H1 (cell line): Measurements from ENCODE around the gene ADAMTSL2.

Source experiments
- BRCA1 ChIP-seq: IDR thresholded peaks from 2 replicates; pipeline ENCODE4 v1.6.1; 2012; ENCODE audit warnings: low read depth, low read length, improper control_type of control experiment
- CBX8 ChIP-seq: fragments of 300-800, 300-1000 bp; sonication (generic); IDR thresholded peaks from 2 replicates; pipeline ENCODE4 v1.7.1; 2016; ENCODE audit warnings: low read depth, low read length, borderline replicate concordance
- CEBPB ChIP-seq: IDR thresholded peaks from 2 replicates; pipeline ENCODE4 v1.6.1; 2012; ENCODE audit warnings: low read depth, low read length
- CREB1 ChIP-seq: IDR thresholded peaks from 2 replicates; pipeline ENCODE4 v1.6.1; 2012; ENCODE audit warnings: inconsistent platforms
- EP300 ChIP-seq, 2 experiments: IDR thresholded peaks; 1 replicate in 1 of 2; 2 replicates in 1 of 2; pipeline ENCODE4 v1.6.1; 2011 to 2012; ENCODE audit warnings: low read depth in 2 of 2, low read length in 2 of 2, mild to moderate bottlenecking in 2 of 2, borderline replicate concordance in 1 of 2, inconsistent platforms in 1 of 2, moderate library complexity in 1 of 2
- JUN ChIP-seq: IDR thresholded peaks from 2 replicates; pipeline ENCODE4 v1.6.1; 2011; ENCODE audit warnings: low read depth, mild to moderate bottlenecking, improper control_type of control experiment, low read length
- POLR2A ChIP-seq, 2 experiments: IDR thresholded peaks; 1 replicate in 1 of 2; 2 replicates in 1 of 2; pipeline ENCODE4 v1.6.1; 2011; ENCODE audit warnings: low read depth in 2 of 2, low read length in 2 of 2, mild to moderate bottlenecking in 2 of 2; ENCODE audit errors: control extremely low read depth in 1 of 2
- TAF1 ChIP-seq: IDR thresholded peaks from 2 replicates; pipeline ENCODE4 v1.6.1; 2011; ENCODE audit warnings: mild to moderate bottlenecking, low read depth, low read length
- TBP ChIP-seq: IDR thresholded peaks from 2 replicates; pipeline ENCODE4 v1.6.1; 2011; ENCODE audit warnings: low read depth, low read length, improper control_type of control experiment
- TF ChIP-seq, protein P1 (sequence below), 3 experiments: IDR thresholded peaks; 1 replicate in 2 of 3; 2 replicates in 1 of 3; pipeline versions ENCODE4 v1.5.1 to v1.6.1; 2011; ENCODE audit warnings: low read length in 3 of 3, mild to moderate bottlenecking in 3 of 3, inconsistent platforms in 2 of 3, low read depth in 1 of 3, moderate library complexity in 1 of 3; ENCODE audit not compliant: insufficient read depth in 1 of 3; ENCODE audit errors: control extremely low read depth in 1 of 3
- TF ChIP-seq, protein P2 (sequence below): IDR thresholded peaks from 2 replicates; pipeline ENCODE4 v1.6.1; 2012; ENCODE audit warnings: low read length, inconsistent platforms

DNA sequence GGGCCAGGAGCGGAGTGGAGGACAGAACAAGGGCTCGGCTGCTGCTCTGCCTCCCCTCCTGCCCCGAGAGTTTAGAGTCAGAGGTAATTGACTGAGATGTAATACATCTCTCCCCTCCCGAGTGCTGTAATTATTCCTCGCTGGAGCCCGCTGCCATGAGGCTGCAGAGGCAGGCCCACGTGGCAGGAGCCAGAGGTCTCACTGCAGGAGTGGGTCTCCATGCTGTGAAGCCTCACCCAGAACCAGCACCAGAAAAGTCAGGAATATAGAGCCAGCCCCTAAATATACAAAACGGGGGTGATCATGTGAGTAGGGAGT, 72.2 kb downstream of the ADAMTSL2 start:
- TF ChIP-seq, protein P1, sequence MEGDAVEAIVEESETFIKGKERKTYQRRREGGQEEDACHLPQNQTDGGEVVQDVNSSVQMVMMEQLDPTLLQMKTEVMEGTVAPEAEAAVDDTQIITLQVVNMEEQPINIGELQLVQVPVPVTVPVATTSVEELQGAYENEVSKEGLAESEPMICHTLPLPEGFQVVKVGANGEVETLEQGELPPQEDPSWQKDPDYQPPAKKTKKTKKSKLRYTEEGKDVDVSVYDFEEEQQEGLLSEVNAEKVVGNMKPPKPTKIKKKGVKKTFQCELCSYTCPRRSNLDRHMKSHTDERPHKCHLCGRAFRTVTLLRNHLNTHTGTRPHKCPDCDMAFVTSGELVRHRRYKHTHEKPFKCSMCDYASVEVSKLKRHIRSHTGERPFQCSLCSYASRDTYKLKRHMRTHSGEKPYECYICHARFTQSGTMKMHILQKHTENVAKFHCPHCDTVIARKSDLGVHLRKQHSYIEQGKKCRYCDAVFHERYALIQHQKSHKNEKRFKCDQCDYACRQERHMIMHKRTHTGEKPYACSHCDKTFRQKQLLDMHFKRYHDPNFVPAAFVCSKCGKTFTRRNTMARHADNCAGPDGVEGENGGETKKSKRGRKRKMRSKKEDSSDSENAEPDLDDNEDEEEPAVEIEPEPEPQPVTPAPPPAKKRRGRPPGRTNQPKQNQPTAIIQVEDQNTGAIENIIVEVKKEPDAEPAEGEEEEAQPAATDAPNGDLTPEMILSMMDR (IDR thresholded peaks at IDR 0.05; ENCODE audit: control extremely low read depth in 1 of 3, insufficient read depth in 1 of 3, low read depth in 1 of 3, low read length in 3 of 3): no peak
- TF ChIP-seq POLR2A (IDR thresholded peaks at IDR 0.05; ENCODE audit: control extremely low read depth in 1 of 2, low read depth in 2 of 2, low read length in 2 of 2) (no peak), EP300 (IDR thresholded peaks at IDR 0.05; ENCODE audit: borderline replicate concordance in 1 of 2, low read depth in 2 of 2, low read length in 2 of 2) (no peak), JUN (no peak), BRCA1 (no peak), CEBPB (no peak), CREB1 (no peak), CBX8 (no peak), TAF1 (no peak), TBP (no peak)
- TF ChIP-seq, protein P2, sequence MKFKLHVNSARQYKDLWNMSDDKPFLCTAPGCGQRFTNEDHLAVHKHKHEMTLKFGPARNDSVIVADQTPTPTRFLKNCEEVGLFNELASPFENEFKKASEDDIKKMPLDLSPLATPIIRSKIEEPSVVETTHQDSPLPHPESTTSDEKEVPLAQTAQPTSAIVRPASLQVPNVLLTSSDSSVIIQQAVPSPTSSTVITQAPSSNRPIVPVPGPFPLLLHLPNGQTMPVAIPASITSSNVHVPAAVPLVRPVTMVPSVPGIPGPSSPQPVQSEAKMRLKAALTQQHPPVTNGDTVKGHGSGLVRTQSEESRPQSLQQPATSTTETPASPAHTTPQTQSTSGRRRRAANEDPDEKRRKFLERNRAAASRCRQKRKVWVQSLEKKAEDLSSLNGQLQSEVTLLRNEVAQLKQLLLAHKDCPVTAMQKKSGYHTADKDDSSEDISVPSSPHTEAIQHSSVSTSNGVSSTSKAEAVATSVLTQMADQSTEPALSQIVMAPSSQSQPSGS: no peak
